ENCODE results near the gene UBASH3B. TPM values are rescaled to one million over a fixed set of nuclear protein-coding genes. Genes with fewer than 3 reads are reported as not detected.

Gene UBASH3B
- total and polyA plus RNA-seq, 11 donors, result 0.72 to 19.0 (median 1.7) TPM

DNA sequence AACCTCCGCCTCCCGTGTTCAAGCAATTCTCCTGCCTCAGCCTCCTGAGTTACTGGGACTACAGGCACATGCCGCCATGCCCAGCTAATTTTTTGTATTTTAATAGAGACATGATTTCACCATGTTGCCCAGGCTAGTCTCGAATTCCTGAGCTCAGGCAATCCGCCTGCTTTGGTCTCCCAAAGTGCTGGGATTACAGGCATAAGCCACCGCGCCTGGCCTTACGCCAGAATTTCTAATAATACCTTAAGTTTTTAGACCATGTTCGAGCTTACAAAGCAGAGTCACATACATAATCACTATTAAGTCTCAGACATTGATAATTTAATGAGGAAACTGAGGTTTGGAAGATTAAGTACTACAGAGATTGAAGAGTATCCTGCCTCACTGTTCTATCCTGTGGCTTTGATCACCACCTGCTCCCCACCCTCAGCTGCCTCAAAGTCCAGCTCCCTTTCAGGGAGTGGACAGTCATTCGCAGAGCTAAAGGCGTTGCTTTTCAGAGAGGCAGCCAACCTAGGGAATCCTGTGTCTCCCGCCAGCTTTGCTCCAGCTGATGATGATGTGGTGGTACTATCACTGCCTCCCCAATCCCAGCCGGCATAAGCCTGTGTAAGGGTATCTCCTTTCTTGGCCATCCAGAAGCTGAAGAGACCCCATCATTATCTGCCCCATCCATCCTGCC lies 7.7 kb downstream of the UBASH3B start:
- H3K4me1 ChIP-seq, result peaks cover 0 to 61% (median 0%) of the 10 kb centered on the region in 12 donors
- no peaks in the 10 kb centered on the region for H3K9me3 ChIP-seq
- H3K36me3 ChIP-seq, result no peaks in the 10 kb centered on the region
- TF ChIP-seq, protein P1, sequence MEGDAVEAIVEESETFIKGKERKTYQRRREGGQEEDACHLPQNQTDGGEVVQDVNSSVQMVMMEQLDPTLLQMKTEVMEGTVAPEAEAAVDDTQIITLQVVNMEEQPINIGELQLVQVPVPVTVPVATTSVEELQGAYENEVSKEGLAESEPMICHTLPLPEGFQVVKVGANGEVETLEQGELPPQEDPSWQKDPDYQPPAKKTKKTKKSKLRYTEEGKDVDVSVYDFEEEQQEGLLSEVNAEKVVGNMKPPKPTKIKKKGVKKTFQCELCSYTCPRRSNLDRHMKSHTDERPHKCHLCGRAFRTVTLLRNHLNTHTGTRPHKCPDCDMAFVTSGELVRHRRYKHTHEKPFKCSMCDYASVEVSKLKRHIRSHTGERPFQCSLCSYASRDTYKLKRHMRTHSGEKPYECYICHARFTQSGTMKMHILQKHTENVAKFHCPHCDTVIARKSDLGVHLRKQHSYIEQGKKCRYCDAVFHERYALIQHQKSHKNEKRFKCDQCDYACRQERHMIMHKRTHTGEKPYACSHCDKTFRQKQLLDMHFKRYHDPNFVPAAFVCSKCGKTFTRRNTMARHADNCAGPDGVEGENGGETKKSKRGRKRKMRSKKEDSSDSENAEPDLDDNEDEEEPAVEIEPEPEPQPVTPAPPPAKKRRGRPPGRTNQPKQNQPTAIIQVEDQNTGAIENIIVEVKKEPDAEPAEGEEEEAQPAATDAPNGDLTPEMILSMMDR (IDR thresholded peaks at IDR 0.05), result no peak
- no peak for TF ChIP-seq POLR2A (IDR thresholded peaks at IDR 0.05)
- intact Hi-C loops (cut with DNase I), result no loop called here
- WGBS, 4 donors, result 89 to 93% (median 93%) methylated on average over 13 of the region's 13 CpGs
- H3K4me3 ChIP-seq, result no peak overlapping the region
- no peak for ATAC-seq
- no peak for DNase-seq
- H3K27ac ChIP-seq, result no peak overlapping the region
- H3K27me3 ChIP-seq, result no peaks in the 10 kb centered on the region

DNA sequence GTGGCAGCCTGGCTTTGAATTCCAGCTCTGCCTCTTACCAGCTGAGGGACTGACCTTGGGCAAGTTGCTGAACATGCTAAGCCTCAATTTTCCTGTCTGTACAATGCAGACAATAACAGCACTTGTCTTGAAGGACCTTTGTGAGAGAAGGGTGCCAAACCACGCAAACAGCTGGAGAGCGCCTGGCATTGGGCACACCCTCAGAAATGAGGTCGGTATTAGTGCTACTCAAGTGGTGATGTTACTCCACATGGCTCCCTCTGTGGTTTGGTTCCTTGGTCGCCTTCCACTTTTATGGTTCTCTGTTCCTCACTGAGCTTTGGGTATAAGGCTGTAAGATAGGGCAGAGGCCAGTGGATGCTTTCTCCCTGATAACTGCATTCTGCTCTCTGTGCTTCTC lies 8.2 kb downstream of the UBASH3B start:
- H3K9me3 ChIP-seq, result peaks cover 0 to 2% (median 0%) of the 10 kb centered on the region in 12 donors
- no peak overlapping the region for H3K4me3 ChIP-seq
- intact Hi-C loops (cut with DNase I), result no loop called here
- 78 to 89% (median 84%) methylated on average over 4 of the region's 4 CpGs for WGBS, 4 donors
- DNase-seq, result no peak
- ATAC-seq, result no peak
- no peaks in the 10 kb centered on the region for H3K36me3 ChIP-seq
- H3K27ac ChIP-seq, result no peak overlapping the region
- no peaks in the 10 kb centered on the region for H3K27me3 ChIP-seq
- no peak for TF ChIP-seq POLR2A (IDR thresholded peaks at IDR 0.05)
- TF ChIP-seq, protein P1 (IDR thresholded peaks at IDR 0.05), result no peak
- H3K4me1 ChIP-seq, result peaks cover 0 to 61% (median 0%) of the 10 kb centered on the region in 12 donors

GRCh38 chr11:122664188-122664587 lies 8.7 kb downstream of the UBASH3B start:
- no peak overlapping the region for H3K4me3 ChIP-seq
- WGBS, 4 donors, result 90 to 100% (median 98%) methylated on average over 1 of the region's 1 CpG
- no peak for DNase-seq
- TF ChIP-seq POLR2A (IDR thresholded peaks at IDR 0.05), result no peak
- TF ChIP-seq, protein P1 (IDR thresholded peaks at IDR 0.05), result no peak
- intact Hi-C loops (cut with DNase I), result no loop called here
- no peak overlapping the region for H3K27ac ChIP-seq
- peaks cover 0 to 61% (median 0%) of the 10 kb centered on the region in 12 donors for H3K4me1 ChIP-seq
- H3K36me3 ChIP-seq, result no peaks in the 10 kb centered on the region
- no peaks in the 10 kb centered on the region for H3K27me3 ChIP-seq
- ATAC-seq, result no peak
- H3K9me3 ChIP-seq, result peaks cover 0 to 6% (median under 1%) of the 10 kb centered on the region in 12 donors

DNA sequence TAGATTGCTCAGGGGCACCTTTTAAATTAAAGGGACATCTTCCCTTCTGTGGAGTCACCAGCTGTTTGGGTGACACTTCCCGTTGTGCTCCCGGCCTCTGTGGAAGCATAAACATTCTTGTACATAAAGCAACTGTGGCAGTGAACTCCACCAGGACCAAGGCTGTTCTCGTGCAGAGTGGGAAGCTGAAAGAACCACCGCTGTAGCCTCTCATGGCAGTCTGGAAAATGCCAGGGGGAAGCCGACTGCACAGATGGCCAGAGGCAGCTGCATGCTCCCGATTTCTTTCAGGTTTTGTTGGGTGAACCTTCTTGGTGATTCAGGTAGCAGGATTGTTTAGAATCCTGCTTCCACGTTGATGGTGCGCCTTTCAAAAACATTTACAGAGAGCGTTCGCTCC lies 10.3 kb downstream of the UBASH3B start:
- Histone ChIP-seq H3K36me3 (no peaks in the 10 kb centered on the region), H3K27ac (no peak overlapping the region), H3K9me3 (peaks cover 0 to 12% (median 2%) of the 10 kb centered on the region in 12 donors), H3K27me3 (no peaks in the 10 kb centered on the region), H3K4me1 (peaks cover 0 to 51% (median 0%) of the 10 kb centered on the region in 12 donors), H3K4me3 (no peak overlapping the region)
- TF ChIP-seq, protein P1 (IDR thresholded peaks at IDR 0.05), result no peak
- TF ChIP-seq POLR2A (IDR thresholded peaks at IDR 0.05), result no peak
- 71 to 83% (median 75%) methylated on average over 10 of the region's 10 CpGs for WGBS, 4 donors
- DNase-seq, result no peak
- ATAC-seq, result no peak
- intact Hi-C loops (cut with DNase I), result no loop called here
